Sigmoid colon (tissue), 7 donors: ENCODE data around the gene KLHL22. TPM values are rescaled to one million over a fixed set of nuclear protein-coding genes. Genes with fewer than 3 reads are reported as not detected.
A peak's percentile ranks its signal among the peaks of the same experiment; 100 is the strongest.

Source experiments
- DNase-seq: peaks from one replicate; pipeline ENCODE4 v3.0.0-alpha.2; 2019
- H3K27ac ChIP-seq, 4 donors: fragments of 200-600 bp; sonication (generic); one replicate each; pipeline ENCODE4 v1.5.1; 2016 to 2019; ENCODE audit warnings: mild to moderate bottlenecking in 1 of 4
- H3K27me3 ChIP-seq, 3 donors: fragments of 200-600 bp; sonication (generic); one replicate each; pipeline ENCODE4 v1.5.1; 2019; ENCODE audit warnings: mild to moderate bottlenecking in 1 of 3
- H3K36me3 ChIP-seq, 4 donors: fragments of 200-600 bp; sonication (generic); one replicate each; pipeline ENCODE4 v1.5.1; 2016 to 2019
- H3K4me1 ChIP-seq, 4 donors: fragments of 200-600 bp; sonication (generic); one replicate each; pipeline ENCODE4 v1.5.1; 2017 to 2019
- H3K4me3 ChIP-seq, 4 donors: fragments of 200-600 bp; sonication (generic); one replicate each; pipeline ENCODE4 v1.5.1; 2017 to 2019; ENCODE audit warnings: mild to moderate bottlenecking in 2 of 4, moderate library complexity in 1 of 4
- H3K9me3 ChIP-seq, 4 donors: fragments of 200-600 bp in 3 of 4; sonication (generic) in 3 of 4; one replicate each; pipeline versions ENCODE4 v1.5.1 to v1.6.1; 2013 to 2019
- EP300 ChIP-seq, 4 donors: sonication (generic); formaldehyde crosslinking; IDR thresholded peaks; one replicate each; pipeline ENCODE4 v1.6.1; 2017; ENCODE audit warnings: antibody characterized with exemption in 4 of 4
- POLR2A ChIP-seq, 2 donors: fragments of 450-650 bp; IDR thresholded peaks; one replicate each; pipeline ENCODE4 v1.6.1; 2016; ENCODE audit warnings: antibody characterized with exemption in 2 of 2, mild to moderate bottlenecking in 2 of 2, moderate library complexity in 2 of 2
- POLR2AphosphoS5 ChIP-seq, 4 donors: sonication (generic); formaldehyde crosslinking; IDR thresholded peaks; one replicate each; pipeline ENCODE4 v1.6.1; 2017; ENCODE audit warnings: antibody characterized with exemption in 4 of 4
- WGBS, 2 donors: extraction: QIAGEN DNeasy Blood & Tissue Kit; methylation state at CpG; one replicate each; pipeline ENCODE4 v1.1.7; 2013; 5-methylcytosine and 5-hydroxymethylcytosine counted together
- intact Hi-C: fragments of 100-400 bp; cut with DNase I; formaldehyde crosslinking; loops from one replicate; pipeline ENCODE4 v1.15.1; 2023
- polyA plus RNA-seq, 3 donors: library from polyadenylated mRNA; stranded (reverse); fragments of 200-250 nt; gene quantifications; one replicate each; pipeline ENCODE4 v1.2.3, GENCODE V29; 2013
- total RNA-seq, 4 donors: library from RNA; depleted of rRNA; stranded (reverse); fragments of >200 nt; gene quantifications; one replicate each; pipeline ENCODE4 v1.1.0, GENCODE V29; 2016
- TF ChIP-seq, protein P1 (sequence below), 4 experiments: fragments of 450-650 bp in 3 of 4; fragments of 200-600 bp in 1 of 4; IDR thresholded peaks; one replicate each; pipeline ENCODE4 v1.5.1; 2016 to 2019; ENCODE audit warnings: antibody characterized with exemption in 4 of 4, mild to moderate bottlenecking in 3 of 4, moderate library complexity in 2 of 4
- donor health status: healthy with polysubstance abuse.
- donor health status: Bipolar disorder and iron deficiency.
- donor health status: healthy.

KLHL22 gene
- total and polyA plus RNA-seq, 7 donors = 5.4 to 39.6 (median 26.4) TPM

GRCh38 chr22:20526628-20527355, 31.2 kb upstream of the KLHL22 start:
- H3K27me3 ChIP-seq = no peaks in the 10 kb centered on the region
- TF ChIP-seq EP300 (IDR thresholded peaks at IDR 0.05) (no peak), POLR2AphosphoS5 (IDR thresholded peaks at IDR 0.05) (no peak), POLR2A (IDR thresholded peaks at IDR 0.05) (no peak)
- TF ChIP-seq, protein P1, sequence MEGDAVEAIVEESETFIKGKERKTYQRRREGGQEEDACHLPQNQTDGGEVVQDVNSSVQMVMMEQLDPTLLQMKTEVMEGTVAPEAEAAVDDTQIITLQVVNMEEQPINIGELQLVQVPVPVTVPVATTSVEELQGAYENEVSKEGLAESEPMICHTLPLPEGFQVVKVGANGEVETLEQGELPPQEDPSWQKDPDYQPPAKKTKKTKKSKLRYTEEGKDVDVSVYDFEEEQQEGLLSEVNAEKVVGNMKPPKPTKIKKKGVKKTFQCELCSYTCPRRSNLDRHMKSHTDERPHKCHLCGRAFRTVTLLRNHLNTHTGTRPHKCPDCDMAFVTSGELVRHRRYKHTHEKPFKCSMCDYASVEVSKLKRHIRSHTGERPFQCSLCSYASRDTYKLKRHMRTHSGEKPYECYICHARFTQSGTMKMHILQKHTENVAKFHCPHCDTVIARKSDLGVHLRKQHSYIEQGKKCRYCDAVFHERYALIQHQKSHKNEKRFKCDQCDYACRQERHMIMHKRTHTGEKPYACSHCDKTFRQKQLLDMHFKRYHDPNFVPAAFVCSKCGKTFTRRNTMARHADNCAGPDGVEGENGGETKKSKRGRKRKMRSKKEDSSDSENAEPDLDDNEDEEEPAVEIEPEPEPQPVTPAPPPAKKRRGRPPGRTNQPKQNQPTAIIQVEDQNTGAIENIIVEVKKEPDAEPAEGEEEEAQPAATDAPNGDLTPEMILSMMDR (IDR thresholded peaks at IDR 0.05) = no peak
- H3K9me3 ChIP-seq = no peaks in the 10 kb centered on the region
- peak overlapping the region in 1 of 4 donors; percentile 41 for H3K27ac ChIP-seq
- 89 to 93% methylated on average over 6 of the region's 6 CpGs for WGBS, 2 donors
- peaks cover under 1 to 71% (median 54%) of the 10 kb centered on the region in 4 donors for H3K4me1 ChIP-seq
- peaks cover 0 to 24% (median 8%) of the 10 kb centered on the region in 4 donors for H3K36me3 ChIP-seq
- no peak overlapping the region for H3K4me3 ChIP-seq
- no peak for DNase-seq
- intact Hi-C loops = no loop called here

GRCh38 chr22:20526305-20526627, 30.7 kb upstream of the KLHL22 start:
- intact Hi-C loops = no loop called here
- Histone ChIP-seq H3K4me1 (peaks cover 0 to 65% (median 49%) of the 10 kb centered on the region in 4 donors), H3K27me3 (no peaks in the 10 kb centered on the region), H3K36me3 (peaks cover 0 to 24% (median 8%) of the 10 kb centered on the region in 4 donors), H3K4me3 (no peak overlapping the region), H3K9me3 (no peaks in the 10 kb centered on the region), H3K27ac (peak overlapping the region in 1 of 4 donors; percentile 41)
- TF ChIP-seq, protein P1 (IDR thresholded peaks at IDR 0.05) = no peak
- no peak for TF ChIP-seq POLR2AphosphoS5 (IDR thresholded peaks at IDR 0.05)
- TF ChIP-seq POLR2A (IDR thresholded peaks at IDR 0.05) = no peak
- TF ChIP-seq EP300 (IDR thresholded peaks at IDR 0.05) = no peak
- DNase-seq = no peak
- WGBS, 2 donors = 86 to 87% methylated on average over 4 of the region's 4 CpGs

DNA sequence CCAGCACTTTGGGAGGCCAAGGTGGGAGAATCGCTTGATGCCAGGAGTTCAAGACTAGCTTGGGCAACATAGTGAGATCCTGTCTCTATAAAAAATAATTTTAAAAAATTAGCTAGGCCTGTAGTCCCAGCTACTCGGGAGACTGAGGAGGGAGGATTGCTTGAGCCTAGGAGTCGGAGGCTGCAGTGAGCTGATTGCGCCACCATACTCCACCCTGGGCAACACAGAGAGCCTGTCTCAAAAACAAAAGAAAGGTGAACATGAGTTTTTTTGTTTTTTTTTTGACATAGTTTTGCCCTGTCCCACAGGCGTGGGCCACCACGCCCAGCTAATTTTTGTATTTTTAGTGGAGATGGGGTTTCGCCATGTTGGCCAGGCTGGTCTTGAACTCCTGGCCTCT, 29.5 kb upstream of the KLHL22 start:
- Histone ChIP-seq H3K4me1 (peaks cover 0 to 61% (median 44%) of the 10 kb centered on the region in 4 donors), H3K9me3 (no peaks in the 10 kb centered on the region), H3K36me3 (peaks cover 0 to 31% (median 11%) of the 10 kb centered on the region in 4 donors), H3K4me3 (no peak overlapping the region), H3K27me3 (no peaks in the 10 kb centered on the region), H3K27ac (no peak overlapping the region)
- intact Hi-C loops = no loop called here
- TF ChIP-seq POLR2A (IDR thresholded peaks at IDR 0.05) = no peak
- TF ChIP-seq, protein P1 (IDR thresholded peaks at IDR 0.05) = no peak
- no peak for TF ChIP-seq POLR2AphosphoS5 (IDR thresholded peaks at IDR 0.05)
- no peak for TF ChIP-seq EP300 (IDR thresholded peaks at IDR 0.05)
- WGBS, 2 donors = 96 to 97% methylated on average over 7 of the region's 7 CpGs
- DNase-seq = no peak

DNA sequence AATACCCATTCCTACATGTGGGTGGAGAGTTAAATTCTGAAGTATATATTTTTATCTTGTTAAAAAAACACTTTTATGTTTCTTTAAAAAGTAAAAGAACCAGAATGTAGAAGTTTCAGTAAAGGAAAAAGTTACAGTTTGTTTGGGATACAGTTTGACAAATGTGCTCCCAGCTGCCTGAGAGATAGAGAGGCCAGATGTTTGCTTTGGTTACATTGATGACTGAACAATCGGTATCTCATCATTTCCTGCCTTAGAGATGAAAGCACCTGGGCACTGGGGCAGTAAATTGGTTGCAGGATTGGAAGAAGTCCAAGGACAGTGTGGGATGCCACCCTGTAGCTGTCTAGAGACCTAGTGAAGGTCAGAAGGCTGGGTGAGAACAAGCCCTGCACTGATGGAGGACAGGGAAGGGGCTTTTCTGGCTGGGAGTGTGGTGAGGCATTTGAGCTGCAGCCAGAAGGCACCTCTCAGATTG, 28.4 kb upstream of the KLHL22 start:
- peak overlapping the region in 2 of 4 donors; percentile 1 to 37 for H3K27ac ChIP-seq
- peaks cover 0 to 67% (median 49%) of the 10 kb centered on the region in 4 donors for H3K4me1 ChIP-seq
- H3K36me3 ChIP-seq = peaks cover 0 to 40% (median 11%) of the 10 kb centered on the region in 4 donors
- TF ChIP-seq EP300 (IDR thresholded peaks at IDR 0.05) = no peak
- TF ChIP-seq POLR2A (IDR thresholded peaks at IDR 0.05) = no peak
- TF ChIP-seq, protein P1 (IDR thresholded peaks at IDR 0.05) = no peak
- TF ChIP-seq POLR2AphosphoS5 (IDR thresholded peaks at IDR 0.05) = no peak
- WGBS, 2 donors = 1 to 3% methylated on average over 1 of the region's 1 CpG
- no peak overlapping the region for H3K4me3 ChIP-seq
- intact Hi-C loops = no loop called here
- no peak for DNase-seq
- H3K27me3 ChIP-seq = no peaks in the 10 kb centered on the region
- H3K9me3 ChIP-seq = no peaks in the 10 kb centered on the region
